Mesenchymal stem cell (in vitro differentiated cells and primary cell): Measurements from ENCODE around the gene PTPN14.

Experiments
- DNase-seq: peaks from one replicate; pipeline ENCODE4 v3.0.0-alpha.2; 2013
- H2AFZ ChIP-seq: one replicate; pipeline ENCODE4 v1.6.1; 2013; ENCODE audit warnings: low read depth, mild to moderate bottlenecking, control low read depth, inconsistent platforms, low read length, moderate library complexity
- H2AK5ac ChIP-seq: 2 replicates; pipeline ENCODE4 v1.6.1; 2013; ENCODE audit warnings: low read length, moderate library complexity, mild to moderate bottlenecking, inconsistent platforms; ENCODE audit not compliant: severe bottlenecking
- H2BK120ac ChIP-seq: one replicate; pipeline ENCODE4 v1.6.1; 2013; ENCODE audit warnings: low read depth, mild to moderate bottlenecking, inconsistent platforms, low read length, moderate library complexity
- H2BK12ac ChIP-seq, 2 experiments: one replicate each; pipeline ENCODE4 v1.6.1; 2013; ENCODE audit warnings: inconsistent platforms in 2 of 2, low read length in 2 of 2, mild to moderate bottlenecking in 2 of 2, moderate library complexity in 2 of 2, control low read depth in 1 of 2
- H2BK15ac ChIP-seq: one replicate; pipeline ENCODE4 v1.6.1; 2013; ENCODE audit warnings: mild to moderate bottlenecking, low read depth, inconsistent platforms; ENCODE audit not compliant: poor library complexity, severe bottlenecking
- H2BK5ac ChIP-seq: 2 replicates; pipeline ENCODE4 v1.6.1; 2013; ENCODE audit warnings: low read depth, mild to moderate bottlenecking, low read length, control low read depth, inconsistent platforms; ENCODE audit not compliant: poor library complexity, severe bottlenecking
- H3K14ac ChIP-seq, 2 experiments: one replicate each; pipeline ENCODE4 v1.6.1; 2013; ENCODE audit warnings: inconsistent platforms in 2 of 2, low read length in 2 of 2, control low read depth in 1 of 2, mild to moderate bottlenecking in 1 of 2, moderate library complexity in 1 of 2
- H3K18ac ChIP-seq, 2 experiments: one replicate each; pipeline ENCODE4 v1.6.1; 2013; ENCODE audit warnings: inconsistent platforms in 2 of 2, low read length in 2 of 2, control low read depth in 1 of 2, low read depth in 1 of 2, mild to moderate bottlenecking in 1 of 2
- H3K23ac ChIP-seq, 2 experiments: one replicate each; pipeline ENCODE4 v1.6.1; 2013; ENCODE audit warnings: inconsistent platforms in 2 of 2, low read length in 2 of 2, mild to moderate bottlenecking in 2 of 2, moderate library complexity in 2 of 2, control low read depth in 1 of 2
- H3K27ac ChIP-seq: 2 replicates; pipeline ENCODE4 v1.5.1; 2013; ENCODE audit warnings: mild to moderate bottlenecking, moderate library complexity, low read length, control low read depth, inconsistent platforms; ENCODE audit not compliant: poor library complexity, severe bottlenecking
- H3K27me3 ChIP-seq, 2 experiments: 2 replicates each; pipeline versions ENCODE4 v1.6.1 to v1.7.0; 2013; ENCODE audit warnings: low read length in 2 of 2, mild to moderate bottlenecking in 2 of 2, moderate library complexity in 2 of 2, control low read depth in 1 of 2, inconsistent platforms in 1 of 2; ENCODE audit not compliant: control insufficient read depth in 1 of 2, insufficient read depth in 1 of 2
- H3K36me3 ChIP-seq, 2 experiments: 2 replicates each; pipeline versions ENCODE4 v1.6.1 to v1.7.0; 2013; ENCODE audit warnings: low read length in 2 of 2, control low read depth in 1 of 2, inconsistent platforms in 1 of 2, low read depth in 1 of 2, mild to moderate bottlenecking in 1 of 2; ENCODE audit not compliant: insufficient read depth in 2 of 2, control insufficient read depth in 1 of 2
- H3K4ac ChIP-seq, 2 experiments: one replicate each; pipeline ENCODE4 v1.6.1; 2013; ENCODE audit warnings: inconsistent platforms in 2 of 2, low read length in 2 of 2, mild to moderate bottlenecking in 2 of 2, moderate library complexity in 2 of 2, control low read depth in 1 of 2, low read depth in 1 of 2
- H3K4me1 ChIP-seq: 2 replicates; pipeline ENCODE4 v1.6.1; 2013; ENCODE audit warnings: low read depth, low read length, control low read depth; ENCODE audit not compliant: control insufficient read depth, insufficient read depth
- H3K4me2 ChIP-seq: 2 replicates; pipeline ENCODE4 v1.6.1; 2013; ENCODE audit warnings: low read length, mild to moderate bottlenecking, inconsistent platforms; ENCODE audit not compliant: poor library complexity, severe bottlenecking
- H3K4me3 ChIP-seq, 2 experiments: 2 replicates each; pipeline versions ENCODE4 v1.5.1 to v1.7.0; 2013; ENCODE audit warnings: low read length in 2 of 2, mild to moderate bottlenecking in 2 of 2, control low read depth in 1 of 2, low read depth in 1 of 2; ENCODE audit not compliant: insufficient read depth in 1 of 2
- H3K79me1 ChIP-seq: replicated peaks from 2 replicates; pipeline ENCODE4 v1.6.1; 2013; ENCODE audit warnings: mild to moderate bottlenecking, control low read depth, low read length, inconsistent platforms; ENCODE audit not compliant: poor library complexity, severe bottlenecking
- H3K9ac ChIP-seq: 2 replicates; pipeline ENCODE4 v1.7.0; 2013; ENCODE audit warnings: mild to moderate bottlenecking, low read length, moderate library complexity
- H3K9me3 ChIP-seq: 2 replicates; pipeline ENCODE4 v1.7.0; 2013; ENCODE audit warnings: mild to moderate bottlenecking, low read length; ENCODE audit not compliant: control insufficient read depth
- H4K8ac ChIP-seq: one replicate; pipeline ENCODE4 v1.6.1; 2013; ENCODE audit warnings: inconsistent platforms, mild to moderate bottlenecking, low read length, moderate library complexity
- H4K91ac ChIP-seq: one replicate; pipeline ENCODE4 v1.6.1; 2013; ENCODE audit warnings: mild to moderate bottlenecking, low read length, inconsistent platforms
- WGBS: methylation state at CpG from one replicate; pipeline ENCODE4 v1.1.7; 2013; ENCODE audit warnings: mixed read lengths; 5-methylcytosine and 5-hydroxymethylcytosine counted together

Gene PTPN14

DNA sequence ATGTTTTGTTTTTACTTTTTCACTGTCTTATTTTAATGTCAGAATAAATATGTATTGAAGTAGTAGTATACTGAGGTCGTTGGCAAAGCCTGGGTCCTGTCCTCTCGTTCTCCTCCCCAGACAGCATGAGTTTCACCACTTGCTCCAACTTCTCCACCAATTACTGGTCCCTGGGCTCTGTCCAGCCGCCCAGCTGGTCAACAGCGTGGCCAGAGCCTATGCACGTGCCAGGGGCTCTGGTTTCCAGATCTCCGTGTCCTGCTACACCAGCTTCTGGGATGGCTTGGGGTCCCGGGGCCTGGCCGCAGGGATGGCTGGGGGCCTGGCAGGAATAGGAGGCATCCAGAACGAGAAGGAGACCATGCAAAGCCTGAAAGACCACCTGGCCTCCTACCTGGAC lies 19.3 kb downstream of the PTPN14 start:
- no peak overlapping the region for H4K8ac ChIP-seq
- H2BK15ac ChIP-seq: no peak overlapping the region
- H2AFZ ChIP-seq: no peak overlapping the region
- H3K4me1 ChIP-seq: peaks cover 8% of the 10 kb centered on the region
- H3K27me3 ChIP-seq: no peaks in the 10 kb centered on the region
- H3K4me2 ChIP-seq: no peak overlapping the region
- no peak overlapping the region for H3K4ac ChIP-seq
- no peaks in the 10 kb centered on the region for H3K9me3 ChIP-seq
- H3K9ac ChIP-seq: no peak overlapping the region
- H3K23ac ChIP-seq: no peak overlapping the region
- no peak overlapping the region for H3K18ac ChIP-seq
- no peak overlapping the region for H2AK5ac ChIP-seq
- WGBS: 98% methylated on average over 9 of the region's 9 CpGs
- no peak overlapping the region for H3K4me3 ChIP-seq
- H3K27ac ChIP-seq: no peak overlapping the region
- no peak for DNase-seq
- H2BK12ac ChIP-seq: no peak overlapping the region
- H4K91ac ChIP-seq: no peak overlapping the region
- H2BK5ac ChIP-seq: no peak overlapping the region
- H3K36me3 ChIP-seq: peaks cover 14 to 20% of the 10 kb centered on the region in 2 experiments
- H2BK120ac ChIP-seq: no peak overlapping the region
- H3K14ac ChIP-seq: no peak overlapping the region
- no peaks in the 10 kb centered on the region for H3K79me1 ChIP-seq

DNA sequence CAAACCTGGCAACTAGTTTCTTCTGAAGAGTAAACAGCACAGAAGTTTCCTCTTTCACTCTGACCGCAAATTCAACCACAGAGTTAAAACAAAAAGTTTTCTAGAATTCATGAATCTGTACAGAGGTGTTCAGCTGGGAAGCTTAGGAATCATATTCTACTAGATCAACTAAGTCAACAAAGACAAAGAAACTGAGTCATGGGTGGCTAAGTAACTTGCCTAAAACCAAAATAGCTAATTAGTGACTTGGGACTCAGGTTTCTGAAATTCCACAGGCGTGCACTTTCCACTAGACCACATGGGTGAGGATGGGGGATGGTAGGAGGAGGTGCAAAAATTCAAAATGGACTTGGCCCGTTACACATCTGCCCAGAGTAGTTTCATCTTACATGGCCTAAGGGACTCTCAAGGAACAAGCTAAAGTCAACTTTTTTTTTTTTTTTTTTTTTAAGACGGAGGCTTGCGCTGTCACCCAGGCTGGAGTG lies 25.8 kb downstream of the PTPN14 start:
- Histone ChIP-seq H3K36me3 (peaks cover 0 to 6% of the 10 kb centered on the region in 2 experiments), H3K23ac (no peak overlapping the region), H2AFZ (no peak overlapping the region), H3K9me3 (no peaks in the 10 kb centered on the region), H3K4ac (peak overlapping the region in 1 of 2 experiments; percentile 16), H3K4me2 (peak overlapping the region; percentile 50), H3K4me1 (peaks cover 22% of the 10 kb centered on the region), H3K79me1 (no peaks in the 10 kb centered on the region), H3K18ac (no peak overlapping the region), H4K8ac (peak overlapping the region; percentile 37), H4K91ac (no peak overlapping the region), H3K27ac (peak overlapping the region; percentile 85), H2BK15ac (no peak overlapping the region), H2BK120ac (no peak overlapping the region), H3K9ac (no peak overlapping the region), H3K14ac (no peak overlapping the region), H3K27me3 (no peaks in the 10 kb centered on the region), H2AK5ac (no peak overlapping the region), H2BK12ac (no peak overlapping the region), H3K4me3 (no peak overlapping the region), H2BK5ac (no peak overlapping the region)
- WGBS: 82% methylated on average over 4 of the region's 5 CpGs
- peak; percentile 55 for DNase-seq

DNA sequence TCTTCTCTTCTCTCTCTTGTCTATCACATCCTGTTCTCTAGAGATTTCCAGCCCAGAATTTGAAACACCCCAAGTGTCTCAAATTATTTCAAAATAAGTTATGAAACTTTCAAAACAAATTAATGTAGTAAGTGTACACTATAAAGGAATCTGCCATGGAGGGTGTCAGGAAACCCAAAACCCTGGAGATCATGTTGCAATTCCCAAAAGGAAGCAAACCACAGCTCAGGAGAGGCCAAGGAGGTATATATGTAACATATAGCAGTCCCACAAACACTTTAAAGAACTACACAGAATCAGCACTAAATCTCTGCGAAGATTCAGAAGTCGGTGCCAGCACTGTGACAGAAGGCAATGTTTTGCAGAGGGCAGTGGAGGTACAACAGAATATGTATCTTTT lies 26.6 kb downstream of the PTPN14 start:
- H3K27ac ChIP-seq: peak overlapping the region; percentile 85
- no peak overlapping the region for H3K4me3 ChIP-seq
- H2AK5ac ChIP-seq: peak overlapping the region; percentile 69
- peak overlapping the region; percentile 57 for H2BK5ac ChIP-seq
- no peak for DNase-seq
- no peak overlapping the region for H3K4ac ChIP-seq
- H2BK12ac ChIP-seq: no peak overlapping the region
- H3K18ac ChIP-seq: no peak overlapping the region
- H3K36me3 ChIP-seq: peaks cover 0 to 6% of the 10 kb centered on the region in 2 experiments
- H4K91ac ChIP-seq: no peak overlapping the region
- WGBS: 77% methylated on average over 2 of the region's 2 CpGs
- H3K23ac ChIP-seq: no peak overlapping the region
- no peaks in the 10 kb centered on the region for H3K9me3 ChIP-seq
- H2BK120ac ChIP-seq: no peak overlapping the region
- peaks cover 22% of the 10 kb centered on the region for H3K4me1 ChIP-seq
- H3K79me1 ChIP-seq: no peaks in the 10 kb centered on the region
- peak overlapping the region in 1 of 2 experiments; percentile 59 for H3K14ac ChIP-seq
- H3K4me2 ChIP-seq: peak overlapping the region; percentile 15
- no peak overlapping the region for H4K8ac ChIP-seq
- H2BK15ac ChIP-seq: no peak overlapping the region
- H3K9ac ChIP-seq: peak overlapping the region; percentile 48
- H3K27me3 ChIP-seq: no peaks in the 10 kb centered on the region
- H2AFZ ChIP-seq: no peak overlapping the region

DNA sequence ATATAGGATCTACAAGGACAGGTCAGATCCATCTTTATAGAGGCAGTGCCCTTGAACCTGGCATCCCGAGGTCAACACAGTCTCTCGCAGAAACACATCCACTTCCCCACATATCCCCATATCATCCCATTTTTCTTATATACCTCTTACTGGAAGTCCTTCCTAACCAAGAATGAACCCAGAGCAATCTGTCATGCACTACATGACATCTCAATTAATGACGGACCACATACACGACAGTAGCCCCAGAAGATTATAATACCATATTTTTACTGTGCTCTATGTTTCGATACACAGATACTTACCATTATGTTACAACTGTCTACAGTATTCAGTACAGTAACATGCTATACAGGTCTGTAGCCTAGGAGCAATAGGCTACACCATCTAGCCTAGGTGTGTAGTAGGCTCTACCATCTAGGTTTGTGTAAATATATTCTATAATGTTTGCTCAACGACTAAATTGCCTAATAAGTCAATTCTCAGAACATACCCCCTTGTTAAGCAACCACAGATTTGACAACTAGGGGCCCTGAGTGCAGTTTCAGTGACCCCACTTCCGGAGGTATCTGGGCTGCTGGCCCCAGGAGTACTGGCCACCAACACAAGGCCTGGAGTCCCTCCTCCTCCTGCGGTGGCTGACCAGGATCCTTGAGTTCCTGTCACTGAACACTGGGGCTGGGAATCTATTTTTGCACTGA lies 28.1 kb downstream of the PTPN14 start:
- Histone ChIP-seq H3K79me1 (no peaks in the 10 kb centered on the region), H3K27ac (peak overlapping the region; percentile 51), H3K9ac (no peak overlapping the region), H3K4me1 (peaks cover 25% of the 10 kb centered on the region), H3K4me3 (no peak overlapping the region), H2AFZ (no peak overlapping the region), H3K14ac (no peak overlapping the region), H4K91ac (no peak overlapping the region), H2BK120ac (no peak overlapping the region), H3K9me3 (no peaks in the 10 kb centered on the region), H3K4me2 (no peak overlapping the region), H2AK5ac (peak overlapping the region; percentile 62), H3K27me3 (no peaks in the 10 kb centered on the region), H2BK5ac (peak overlapping the region; percentile 9), H2BK15ac (no peak overlapping the region), H4K8ac (no peak overlapping the region), H3K18ac (no peak overlapping the region), H2BK12ac (no peak overlapping the region), H3K23ac (no peak overlapping the region), H3K36me3 (peaks cover 0 to 6% of the 10 kb centered on the region in 2 experiments), H3K4ac (no peak overlapping the region)
- WGBS: 96% methylated on average over 8 of the region's 8 CpGs
- DNase-seq: no peak
